Measurements from ENCODE around the gene ALKBH6. TPM values are rescaled to one million over a fixed set of nuclear protein-coding genes. Genes with fewer than 3 reads are reported as not detected.

Gene ALKBH6
- total and polyA plus RNA-seq, 2 of the 8 experiments (the other 6 are each of a cell fraction or from before 2014, with no cell fraction given), result 19.2 to 33.3 TPM

- TF ChIP-seq CHD7 (IDR thresholded peaks at IDR 0.05; ENCODE audit: insufficient replicate concordance, low read length), result no peak
Observed at GRCh38 chr19:36009633-36010379, 4.2 kb downstream of the ALKBH6 start (continued).
